SU-DHL-6 (cell line): ENCODE data around the gene SMC1A.

Experiments used
- EZH2phosphoT487 ChIP-seq: fragments of 200-600 bp; sonication (generic), shearing (Covaris generic); conservative IDR thresholded peaks from 2 replicates; pipeline ENCODE4 v1.6.1; 2018; ENCODE audit warnings: mild to moderate bottlenecking, antibody characterized with exemption, low read length, moderate library complexity, mixed read lengths
- TF ChIP-seq, protein P1 (sequence below): fragments of 200-600 bp; sonication (generic); IDR thresholded peaks from one replicate; pipeline ENCODE4 v1.5.1; 2017; ENCODE audit warnings: antibody characterized with exemption, mild to moderate bottlenecking, low read length, moderate library complexity; ENCODE audit not compliant: insufficient read depth, poor library complexity, severe bottlenecking

DNA sequence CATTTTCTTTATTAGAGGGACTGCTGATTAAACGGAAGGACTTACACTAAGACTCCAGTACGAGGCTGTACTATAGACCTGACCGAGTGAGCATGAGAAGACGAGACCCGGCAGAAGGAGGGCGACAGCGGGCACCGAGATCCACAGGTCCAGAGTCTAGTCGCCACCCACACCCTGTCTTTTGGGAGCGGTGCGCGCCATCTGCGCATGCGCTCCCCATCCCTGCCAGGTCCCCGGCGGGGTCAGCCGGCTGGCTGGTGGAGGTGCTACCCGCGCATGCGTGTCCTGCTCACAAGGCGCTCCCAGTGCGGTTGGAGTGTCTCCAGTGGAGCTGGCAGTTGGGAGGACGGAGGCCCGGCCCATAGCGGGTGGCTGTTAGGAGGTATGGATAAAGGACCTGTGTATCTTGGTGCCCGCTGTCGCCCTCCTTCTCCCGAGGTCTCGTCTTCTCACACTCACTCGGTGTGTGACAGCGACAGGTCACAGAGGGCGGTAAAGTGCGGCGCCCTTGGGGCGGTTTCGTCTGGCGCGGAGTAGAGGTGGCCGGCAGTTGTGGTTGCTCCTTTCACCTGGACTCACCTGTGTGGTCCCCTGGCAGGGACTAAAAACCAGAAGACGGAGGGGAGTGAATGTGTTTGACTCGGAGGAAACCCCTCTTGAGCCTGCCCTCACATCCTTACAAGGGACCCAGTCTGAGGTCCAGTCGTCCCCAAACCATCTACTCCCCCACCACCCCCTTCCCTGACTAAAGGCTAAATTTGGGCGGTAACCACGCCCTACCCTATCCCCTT is 19.3 kb upstream of the SMC1A start:
- TF ChIP-seq, protein P1, sequence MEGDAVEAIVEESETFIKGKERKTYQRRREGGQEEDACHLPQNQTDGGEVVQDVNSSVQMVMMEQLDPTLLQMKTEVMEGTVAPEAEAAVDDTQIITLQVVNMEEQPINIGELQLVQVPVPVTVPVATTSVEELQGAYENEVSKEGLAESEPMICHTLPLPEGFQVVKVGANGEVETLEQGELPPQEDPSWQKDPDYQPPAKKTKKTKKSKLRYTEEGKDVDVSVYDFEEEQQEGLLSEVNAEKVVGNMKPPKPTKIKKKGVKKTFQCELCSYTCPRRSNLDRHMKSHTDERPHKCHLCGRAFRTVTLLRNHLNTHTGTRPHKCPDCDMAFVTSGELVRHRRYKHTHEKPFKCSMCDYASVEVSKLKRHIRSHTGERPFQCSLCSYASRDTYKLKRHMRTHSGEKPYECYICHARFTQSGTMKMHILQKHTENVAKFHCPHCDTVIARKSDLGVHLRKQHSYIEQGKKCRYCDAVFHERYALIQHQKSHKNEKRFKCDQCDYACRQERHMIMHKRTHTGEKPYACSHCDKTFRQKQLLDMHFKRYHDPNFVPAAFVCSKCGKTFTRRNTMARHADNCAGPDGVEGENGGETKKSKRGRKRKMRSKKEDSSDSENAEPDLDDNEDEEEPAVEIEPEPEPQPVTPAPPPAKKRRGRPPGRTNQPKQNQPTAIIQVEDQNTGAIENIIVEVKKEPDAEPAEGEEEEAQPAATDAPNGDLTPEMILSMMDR = no peak
- no peak for TF ChIP-seq EZH2phosphoT487
